Chondrocyte (in vitro differentiated cells): ENCODE data around the gene PRKCB. TPM values are rescaled to one million over a fixed set of nuclear protein-coding genes. Genes with fewer than 3 reads are reported as not detected.

Source experiments
- DNase-seq: peaks from one replicate; pipeline ENCODE4 v3.0.0; 2021; ENCODE audit warnings: mixed read lengths, low spot score
- H3K27ac Mint-ChIP-seq: one replicate; pipeline ENCODE4 v1.8.0; 2021; ENCODE audit warnings: mild to moderate bottlenecking, moderate library complexity, mixed read lengths; ENCODE audit not compliant: unreplicated experiment
- H3K27me3 Mint-ChIP-seq: 2 replicates; pipeline ENCODE4 v1.8.0; 2021; ENCODE audit warnings: low read depth, mixed read lengths
- H3K36me3 Mint-ChIP-seq: 2 replicates; pipeline ENCODE4 v1.8.0; 2021; ENCODE audit warnings: low read depth, mixed read lengths
- H3K4me1 Mint-ChIP-seq: 2 replicates; pipeline ENCODE4 v1.8.0; 2021; ENCODE audit warnings: low read depth, mild to moderate bottlenecking, mixed read lengths
- H3K4me3 Mint-ChIP-seq: one replicate; pipeline ENCODE4 v1.8.0; 2021; ENCODE audit warnings: mild to moderate bottlenecking, moderate library complexity, mixed read lengths; ENCODE audit not compliant: unreplicated experiment
- H3K9me3 Mint-ChIP-seq: 2 replicates; pipeline ENCODE4 v1.8.0; 2021; ENCODE audit warnings: low read depth, mixed read lengths
- CTCF ChIP-seq: fragments of 200-600 bp; sonication (generic); IDR thresholded peaks from 2 replicates; pipeline ENCODE4 v1.5.0; 2021; ENCODE audit warnings: antibody characterized with exemption, mild to moderate bottlenecking, moderate library complexity
- total RNA-seq: library from RNA; stranded (reverse); gene quantifications from 3 replicates; pipeline ENCODE4 v1.2.1, GENCODE V29; 2021

PRKCB gene
- total RNA-seq, 1 donor from 2014 or later, result not detected

- no peak overlapping the region for H3K4me3 Mint-ChIP-seq
- H3K27ac Mint-ChIP-seq, result no peak overlapping the region
- no peaks in the 10 kb centered on the region for H3K36me3 Mint-ChIP-seq
- peaks cover 13% of the 10 kb centered on the region for H3K27me3 Mint-ChIP-seq
- no peak for DNase-seq
- no peaks in the 10 kb centered on the region for H3K4me1 Mint-ChIP-seq
- no peaks in the 10 kb centered on the region for H3K9me3 Mint-ChIP-seq
- no peak for TF ChIP-seq CTCF
Measured at GRCh38 chr16:24049113-24049512, 213.3 kb downstream of the PRKCB start.

GRCh38 chr16:24051125-24051524 is 215.3 kb downstream of the PRKCB start:
- no peak for TF ChIP-seq CTCF
- Mint-ChIP-seq H3K4me3 (no peak overlapping the region), H3K36me3 (no peaks in the 10 kb centered on the region), H3K27me3 (peaks cover 18% of the 10 kb centered on the region), H3K9me3 (no peaks in the 10 kb centered on the region), H3K27ac (no peak overlapping the region), H3K4me1 (no peaks in the 10 kb centered on the region)
- no peak for DNase-seq

GRCh38 chr16:24052329-24053098 is 216.7 kb downstream of the PRKCB start:
- H3K27me3 Mint-ChIP-seq, result peaks cover 17% of the 10 kb centered on the region
- H3K27ac Mint-ChIP-seq, result no peak overlapping the region
- no peaks in the 10 kb centered on the region for H3K4me1 Mint-ChIP-seq
- no peak overlapping the region for H3K4me3 Mint-ChIP-seq
- no peak for TF ChIP-seq CTCF
- H3K36me3 Mint-ChIP-seq, result no peaks in the 10 kb centered on the region
- H3K9me3 Mint-ChIP-seq, result no peaks in the 10 kb centered on the region
- DNase-seq, result no peak

GRCh38 chr16:24053099-24053946 is 217.5 kb downstream of the PRKCB start:
- Mint-ChIP-seq H3K4me1 (no peaks in the 10 kb centered on the region), H3K36me3 (no peaks in the 10 kb centered on the region), H3K4me3 (no peak overlapping the region), H3K27ac (no peak overlapping the region), H3K27me3 (peaks cover 22% of the 10 kb centered on the region), H3K9me3 (no peaks in the 10 kb centered on the region)
- no peak for TF ChIP-seq CTCF
- no peak for DNase-seq

- H3K27me3 Mint-ChIP-seq, result peaks cover 22% of the 10 kb centered on the region
- TF ChIP-seq CTCF, result no peak
- H3K4me1 Mint-ChIP-seq, result no peaks in the 10 kb centered on the region
- no peak overlapping the region for H3K27ac Mint-ChIP-seq
- no peak overlapping the region for H3K4me3 Mint-ChIP-seq
- H3K36me3 Mint-ChIP-seq, result no peaks in the 10 kb centered on the region
- DNase-seq, result no peak
- no peaks in the 10 kb centered on the region for H3K9me3 Mint-ChIP-seq
Measured at GRCh38 chr16:24054741-24055491, 219.1 kb downstream of the PRKCB start.
